ENCODE results near the gene SLC6A7.

Gene SLC6A7

GRCh38 chr5:150175076-150175475 is 14.8 kb upstream of the SLC6A7 start:
- no peak for DNase-seq

- DNase-seq = peak; percentile 49
Observed at GRCh38 chr5:150175536-150175935, 14.3 kb upstream of the SLC6A7 start.

GRCh38 chr5:150176745-150177477 is 13.0 kb upstream of the SLC6A7 start:
- DNase-seq = no peak

- DNase-seq = no peak
Observed at GRCh38 chr5:150177721-150178120, 12.1 kb upstream of the SLC6A7 start.

- DNase-seq = no peak
Observed at GRCh38 chr5:150178262-150178661, 11.6 kb upstream of the SLC6A7 start.

- DNase-seq = no peak
Observed at GRCh38 chr5:150179019-150179620, 10.7 kb upstream of the SLC6A7 start.

GRCh38 chr5:150180241-150181026 is 9.4 kb upstream of the SLC6A7 start:
- peak; percentile 52 for DNase-seq

GRCh38 chr5:150181027-150181426 is 8.8 kb upstream of the SLC6A7 start:
- no peak for DNase-seq

GRCh38 chr5:150181766-150182545 is 7.9 kb upstream of the SLC6A7 start:
- DNase-seq = no peak

- no peak for DNase-seq
Observed at GRCh38 chr5:150182774-150183173, 7.1 kb upstream of the SLC6A7 start.

GRCh38 chr5:150183436-150183835 is 6.4 kb upstream of the SLC6A7 start:
- DNase-seq = no peak

GRCh38 chr5:150184006-150184405 is 5.9 kb upstream of the SLC6A7 start:
- no peak for DNase-seq

GRCh38 chr5:150184990-150185912 is 4.6 kb upstream of the SLC6A7 start:
- peak; percentile 60 for DNase-seq

- no peak for DNase-seq
Observed at GRCh38 chr5:150186137-150186536, 3.7 kb upstream of the SLC6A7 start.

- DNase-seq = no peak
Observed at GRCh38 chr5:150186897-150187296, 3.0 kb upstream of the SLC6A7 start.

- DNase-seq = no peak
Observed at GRCh38 chr5:150188146-150188842, 1.6 kb upstream of the SLC6A7 start.

- peak; percentile 42 for DNase-seq
Observed at GRCh38 chr5:150189326-150189725, 536 bp upstream of the SLC6A7 start.

GRCh38 chr5:150190503-150190979 is 679 bp downstream of the SLC6A7 start:
- no peak for DNase-seq

GRCh38 chr5:150190987-150191386 is 1.1 kb downstream of the SLC6A7 start:
- DNase-seq = no peak

GRCh38 chr5:150192462-150192861 is 2.6 kb downstream of the SLC6A7 start:
- DNase-seq = no peak

Data from suppressor macrophage treated with lipopolysaccharide for 4 hours (primary cell).